22Rv1 (cell line): ENCODE results near the gene OR10V1.
A peak's percentile ranks its signal among the peaks of the same experiment; 100 is the strongest.

ENCODE experiments used
- H3K27ac ChIP-seq: fragments of 450-650 bp; 2 replicates; pipeline ENCODE4 v1.5.1; 2017
- ZFX ChIP-seq: fragments of 450-650 bp; IDR thresholded peaks from 2 replicates; pipeline ENCODE4 v1.6.1; 2017; ENCODE audit warnings: antibody characterized with exemption, borderline replicate concordance
- TF ChIP-seq, protein P1 (sequence below): fragments of 450-650 bp; IDR thresholded peaks from 2 replicates; pipeline ENCODE4 v1.5.1; 2017; ENCODE audit warnings: mild to moderate bottlenecking

OR10V1 gene

DNA sequence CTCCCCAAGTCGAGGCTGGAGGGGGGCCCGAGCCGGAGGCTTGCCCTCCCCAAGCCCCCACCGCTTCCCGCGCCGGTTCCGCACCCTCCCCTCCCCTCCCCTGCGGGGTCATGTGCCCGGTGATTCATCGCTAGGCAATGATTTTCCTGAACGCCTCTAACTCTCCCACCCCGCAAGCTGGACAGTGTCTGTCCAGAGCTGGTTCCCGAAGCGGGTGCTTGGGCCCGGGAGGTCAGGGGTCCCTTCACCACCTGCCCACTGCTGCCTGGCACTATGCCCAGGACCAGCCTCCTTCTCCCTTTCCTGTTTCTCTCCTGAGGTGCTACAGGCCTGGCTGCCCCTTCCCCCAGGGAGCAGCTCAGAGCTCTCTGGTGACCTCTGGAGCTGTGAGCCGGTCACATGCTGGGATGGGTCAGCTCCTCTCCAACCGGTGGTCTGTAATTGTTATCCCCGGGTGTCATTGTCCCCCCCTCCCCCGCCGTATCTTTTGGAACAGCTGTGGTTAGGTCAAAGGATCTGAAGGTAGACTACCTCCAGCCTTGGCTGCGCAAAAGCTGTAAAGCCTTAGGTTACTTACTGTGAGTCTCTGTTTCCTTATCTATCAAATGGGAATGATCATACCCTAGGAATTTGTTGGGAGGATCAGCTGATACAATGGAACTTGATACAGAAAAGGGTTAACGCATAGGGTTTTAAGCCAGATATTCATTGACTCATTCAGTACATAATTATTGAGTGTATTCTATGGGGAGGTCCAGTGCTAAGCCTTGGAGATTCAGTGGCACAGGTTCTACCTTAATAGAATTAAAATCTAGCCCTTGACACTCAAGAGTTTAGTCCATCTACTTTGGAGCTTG lies 42.3 kb upstream of the OR10V1 start:
- TF ChIP-seq, protein P1, sequence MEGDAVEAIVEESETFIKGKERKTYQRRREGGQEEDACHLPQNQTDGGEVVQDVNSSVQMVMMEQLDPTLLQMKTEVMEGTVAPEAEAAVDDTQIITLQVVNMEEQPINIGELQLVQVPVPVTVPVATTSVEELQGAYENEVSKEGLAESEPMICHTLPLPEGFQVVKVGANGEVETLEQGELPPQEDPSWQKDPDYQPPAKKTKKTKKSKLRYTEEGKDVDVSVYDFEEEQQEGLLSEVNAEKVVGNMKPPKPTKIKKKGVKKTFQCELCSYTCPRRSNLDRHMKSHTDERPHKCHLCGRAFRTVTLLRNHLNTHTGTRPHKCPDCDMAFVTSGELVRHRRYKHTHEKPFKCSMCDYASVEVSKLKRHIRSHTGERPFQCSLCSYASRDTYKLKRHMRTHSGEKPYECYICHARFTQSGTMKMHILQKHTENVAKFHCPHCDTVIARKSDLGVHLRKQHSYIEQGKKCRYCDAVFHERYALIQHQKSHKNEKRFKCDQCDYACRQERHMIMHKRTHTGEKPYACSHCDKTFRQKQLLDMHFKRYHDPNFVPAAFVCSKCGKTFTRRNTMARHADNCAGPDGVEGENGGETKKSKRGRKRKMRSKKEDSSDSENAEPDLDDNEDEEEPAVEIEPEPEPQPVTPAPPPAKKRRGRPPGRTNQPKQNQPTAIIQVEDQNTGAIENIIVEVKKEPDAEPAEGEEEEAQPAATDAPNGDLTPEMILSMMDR, result peak; percentile 16; the same call in 1 of the 2 replicates
- no peak for TF ChIP-seq ZFX
- H3K27ac ChIP-seq, result peak overlapping the region; percentile 88

DNA sequence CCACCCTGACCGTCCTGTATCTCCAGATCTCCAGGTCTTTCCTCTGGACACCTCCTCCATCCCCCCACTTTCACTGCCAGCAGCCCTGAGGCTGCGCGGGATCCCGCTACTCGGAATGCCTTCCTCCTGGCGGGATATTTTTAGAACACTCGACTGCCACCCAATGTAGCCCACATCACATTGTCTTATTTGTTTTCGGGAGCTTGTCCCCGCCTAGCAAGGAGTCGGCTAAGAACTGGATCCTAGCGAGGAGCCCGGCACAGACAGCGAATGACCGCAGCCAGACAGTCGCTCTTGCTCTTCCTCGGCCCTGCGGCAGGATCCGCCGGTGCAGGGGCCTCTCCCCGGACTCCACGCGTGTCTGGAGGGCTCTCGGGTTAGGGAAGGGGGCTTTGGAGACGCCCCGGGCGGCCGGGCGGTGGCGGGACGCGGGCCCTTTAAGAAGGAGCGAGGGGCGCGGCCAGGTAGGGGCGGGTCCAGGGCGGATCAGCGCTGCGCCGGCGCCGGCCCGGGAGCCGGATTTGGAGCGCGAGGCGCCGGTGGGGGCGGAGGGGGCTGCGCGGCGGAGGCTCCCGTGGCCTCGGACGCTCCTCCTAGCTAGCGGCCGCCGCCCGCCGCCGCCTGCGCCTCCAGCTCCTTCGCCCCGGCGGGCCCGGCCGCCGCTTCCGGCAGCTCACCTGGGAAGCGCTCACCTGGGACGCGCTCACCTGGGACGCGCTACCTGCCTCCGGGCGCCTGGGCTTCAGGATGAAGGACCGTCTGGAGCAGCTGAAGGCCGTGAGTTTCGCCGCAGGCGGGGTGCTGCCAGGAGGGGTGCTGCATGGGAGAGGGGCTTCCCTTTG lies 41.4 kb upstream of the OR10V1 start, which contains the start of gene STX3:
TSS of gene STX3 (plus strand) at position 518 of the 842 bp plus-strand sequence. CDS start at position 748, 230 bp downstream.
- peak within 1 kb of the TSS; percentile 88 for H3K27ac ChIP-seq
- TF ChIP-seq, protein P1, result no peak
- no peak for TF ChIP-seq ZFX

DNA sequence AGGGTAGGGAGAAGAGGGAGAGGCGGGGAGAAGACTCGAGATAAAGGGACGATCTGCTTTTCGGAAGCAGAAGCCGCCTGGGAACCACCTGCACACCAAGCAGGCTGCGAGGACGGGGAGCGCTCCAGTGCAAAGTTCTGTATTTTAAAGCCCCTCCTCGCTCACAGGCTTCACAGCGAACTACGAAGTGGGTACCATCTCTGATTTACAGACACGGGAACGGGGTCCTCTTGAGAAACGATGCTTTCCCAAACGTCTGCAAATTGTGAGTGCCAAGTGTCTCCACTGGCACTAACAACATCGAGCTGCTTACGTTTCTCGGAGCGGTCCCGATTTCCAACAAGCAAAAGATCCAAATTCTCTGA lies 40.8 kb upstream of the OR10V1 start:
- H3K27ac ChIP-seq, result peak overlapping the region; percentile 88
- TF ChIP-seq, protein P1, result no peak
- TF ChIP-seq ZFX, result no peak

DNA sequence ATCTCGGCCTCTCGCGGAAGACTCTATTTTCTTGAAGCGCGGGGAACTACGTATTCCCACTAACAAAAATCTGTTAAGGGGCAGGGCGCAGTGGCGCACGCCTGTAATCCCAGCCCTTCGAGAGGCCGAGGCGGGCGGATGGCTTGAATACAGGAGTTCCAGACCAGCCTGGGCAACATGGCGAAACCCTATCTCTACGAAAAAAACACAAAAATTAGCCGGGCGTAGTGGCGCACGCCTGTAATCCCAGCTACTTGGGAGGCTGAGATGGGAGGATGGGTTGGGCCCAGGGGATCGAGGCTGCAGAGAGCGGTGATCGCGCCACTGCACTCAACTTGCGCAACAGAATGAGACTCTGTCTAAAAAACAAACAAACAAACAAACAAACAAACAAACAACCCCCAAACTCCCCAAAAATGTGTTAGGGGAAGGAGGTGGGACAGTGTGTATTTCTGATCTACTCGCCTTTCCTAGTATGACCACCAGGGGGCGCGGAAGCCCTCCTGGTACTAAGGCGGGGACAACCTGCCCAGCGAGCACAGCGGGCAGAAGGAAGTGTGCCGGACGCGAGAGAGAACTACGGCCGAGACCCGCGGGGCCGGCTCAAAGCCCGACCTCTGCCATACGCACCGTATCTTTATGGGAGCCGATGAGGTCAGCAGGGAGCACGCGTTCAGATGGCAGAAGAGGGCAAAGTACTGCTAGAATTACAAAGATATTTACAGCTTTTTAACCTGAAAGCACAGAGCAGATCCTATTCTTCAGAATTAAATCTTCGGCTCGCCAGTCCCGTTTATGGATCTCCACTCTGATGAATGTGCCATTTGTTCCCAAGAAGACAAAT lies 40.2 kb upstream of the OR10V1 start:
- TF ChIP-seq, protein P1, result peak; percentile 93
- no peak for TF ChIP-seq ZFX
- H3K27ac ChIP-seq, result peak overlapping the region; percentile 88

DNA sequence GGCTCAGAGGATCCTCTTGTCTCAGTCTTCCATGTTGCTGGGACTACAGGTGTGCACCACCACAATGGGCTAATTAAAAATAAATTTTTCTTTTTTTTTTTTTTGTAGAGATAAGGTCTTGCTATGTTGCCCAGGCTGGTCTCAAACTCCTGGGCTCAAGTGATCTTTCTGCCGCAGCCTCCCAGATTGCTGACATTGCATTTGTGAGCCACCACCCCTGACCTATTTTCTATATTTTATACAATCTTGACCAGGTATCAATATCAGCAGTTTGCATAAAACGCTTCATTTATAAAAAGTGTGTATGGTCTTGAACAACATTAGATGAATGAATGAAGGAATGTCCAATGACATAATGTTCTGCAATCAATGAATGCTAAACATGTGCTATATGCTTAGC lies 32.5 kb upstream of the OR10V1 start:
- no peak overlapping the region for H3K27ac ChIP-seq
- no peak for TF ChIP-seq ZFX
- TF ChIP-seq, protein P1, result no peak

GRCh38 chr11:59730896-59731565 lies 17.4 kb upstream of the OR10V1 start:
- TF ChIP-seq ZFX, result no peak
- TF ChIP-seq, protein P1, result no peak

More at GRCh38 chr11:59730896-59731565, 17.4 kb upstream of the OR10V1 start:
- no peak overlapping the region for H3K27ac ChIP-seq
